Stimulated activated naive CD4-positive, alpha-beta T cell (primary cell): Measurements from ENCODE around the gene MRPL58.

Source experiments
- DNase-seq, 6 experiments: peaks; one replicate each; lab custom pipeline; 2025; lab: John Stamatoyannopoulos, UW

The MRPL58 gene

DNA sequence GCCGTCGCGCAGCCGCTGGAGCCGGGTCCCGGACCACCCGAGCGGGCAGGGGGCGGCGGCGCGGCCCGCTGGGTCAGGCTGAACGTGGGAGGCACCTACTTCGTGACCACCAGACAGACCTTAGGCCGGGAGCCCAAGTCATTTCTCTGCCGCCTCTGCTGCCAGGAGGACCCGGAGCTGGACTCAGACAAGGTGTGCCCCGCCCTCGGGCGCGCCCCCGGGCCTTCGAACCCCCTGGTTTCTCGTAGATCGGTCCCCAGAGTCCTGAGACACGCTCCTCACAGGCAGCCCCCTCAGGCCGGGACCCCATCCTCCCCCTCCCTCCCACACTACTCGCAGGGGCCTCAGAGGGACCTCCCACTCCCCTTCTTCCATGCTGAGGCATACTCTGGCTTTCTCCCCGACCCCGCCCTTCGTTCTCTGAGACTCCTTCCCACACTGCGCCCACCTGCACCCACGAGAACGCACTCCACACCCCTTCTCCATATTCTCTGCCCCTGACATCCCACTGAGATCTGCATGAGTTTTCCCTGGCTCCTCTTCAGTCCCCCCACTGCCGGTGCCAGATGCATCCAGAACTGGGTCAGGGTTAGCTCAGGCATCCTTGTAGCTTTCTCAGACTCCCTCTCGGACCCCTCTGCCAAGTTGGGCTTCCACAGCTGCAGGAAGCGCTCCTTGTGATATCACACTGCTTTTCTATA is 35.1 kb downstream of the MRPL58 start:
- DNase-seq = peak in 3 of 6 experiments; percentile 18 to 49 (median 38)

DNA sequence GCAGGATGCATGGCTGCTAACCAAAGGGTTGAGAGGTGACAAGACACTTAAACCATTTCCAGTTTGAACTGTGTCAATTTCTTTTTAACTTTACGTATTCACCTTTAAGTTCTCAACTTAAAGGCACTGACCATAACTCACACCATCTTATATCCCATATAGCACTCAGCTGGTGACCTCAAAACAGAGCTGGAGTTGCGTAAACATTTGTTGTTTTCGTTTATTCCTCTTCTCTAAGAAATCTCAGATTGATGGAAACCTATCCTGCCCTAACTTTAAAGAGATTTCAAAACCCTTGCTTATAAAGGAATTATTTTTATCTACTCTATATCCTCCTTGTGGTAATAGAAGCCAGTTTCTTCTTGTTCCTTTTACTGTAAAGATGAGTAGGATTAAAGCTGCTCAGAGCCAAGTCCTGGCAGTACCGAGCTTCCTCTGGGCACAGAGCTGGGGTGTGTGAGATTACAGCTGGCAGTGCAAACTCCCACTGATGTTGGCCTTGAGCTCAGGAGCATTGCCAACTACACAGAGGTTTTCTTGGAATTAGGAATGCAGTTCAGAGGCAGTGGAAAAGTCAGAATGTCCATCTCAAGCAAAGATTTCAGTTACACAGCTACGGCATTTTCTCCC is 35.9 kb downstream of the MRPL58 start:
- no peak for DNase-seq

DNA sequence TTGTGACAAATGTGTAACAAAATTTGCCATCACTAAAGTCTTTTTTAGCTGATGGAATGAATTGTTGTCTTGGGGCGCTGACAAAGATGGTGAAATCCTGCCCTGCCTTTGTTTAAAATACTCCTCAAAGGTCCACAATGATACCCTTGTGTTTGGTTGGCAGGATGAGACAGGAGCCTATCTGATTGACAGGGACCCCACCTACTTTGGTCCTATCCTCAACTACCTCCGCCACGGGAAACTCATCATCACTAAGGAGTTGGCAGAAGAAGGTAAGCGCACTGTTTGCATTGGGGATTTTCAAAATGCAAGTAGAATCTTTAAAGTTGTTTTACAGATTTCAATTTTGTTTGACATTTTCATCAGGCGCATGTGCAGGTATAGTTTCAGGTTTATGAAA is 36.6 kb downstream of the MRPL58 start:
- no peak for DNase-seq

DNA sequence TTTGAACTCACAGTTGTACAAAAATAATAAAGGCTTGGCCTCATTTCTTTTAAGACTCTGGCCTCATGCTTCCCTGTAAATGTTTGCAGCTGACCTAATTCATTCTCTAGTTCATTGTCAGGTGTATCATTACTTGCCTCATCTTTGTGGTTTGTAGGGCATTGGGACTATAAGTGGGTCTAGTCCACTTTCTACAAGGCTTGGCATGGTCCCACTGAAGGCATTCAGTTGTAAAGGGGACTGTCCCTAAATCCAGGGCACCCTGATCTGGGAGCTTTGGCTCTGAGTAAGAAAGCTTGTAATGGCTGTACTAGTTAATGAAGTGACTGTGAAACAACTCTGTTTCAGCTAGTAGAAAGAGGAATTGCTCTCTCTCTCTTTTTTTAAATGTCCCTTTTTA is 37.2 kb downstream of the MRPL58 start:
- DNase-seq = no peak

DNA sequence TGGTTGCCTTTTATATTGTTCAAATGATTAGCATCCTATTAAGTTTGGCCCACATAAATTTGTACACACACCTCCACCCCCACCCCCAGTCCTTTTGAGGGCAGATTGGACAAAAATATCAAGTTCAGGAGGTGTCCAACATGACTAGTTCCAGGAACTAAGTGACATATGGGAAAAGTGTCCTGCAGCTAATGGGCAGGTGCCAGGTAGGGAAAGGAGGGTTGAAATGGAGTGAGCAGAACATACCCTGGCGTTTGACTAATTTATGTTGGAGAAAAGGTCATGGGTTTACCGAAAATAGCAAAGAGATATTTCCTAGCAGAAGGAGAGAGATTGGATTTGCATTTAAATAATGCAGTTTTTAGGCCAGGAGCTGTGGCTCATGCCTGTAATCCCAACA is 39.5 kb downstream of the MRPL58 start:
- DNase-seq = no peak

DNA sequence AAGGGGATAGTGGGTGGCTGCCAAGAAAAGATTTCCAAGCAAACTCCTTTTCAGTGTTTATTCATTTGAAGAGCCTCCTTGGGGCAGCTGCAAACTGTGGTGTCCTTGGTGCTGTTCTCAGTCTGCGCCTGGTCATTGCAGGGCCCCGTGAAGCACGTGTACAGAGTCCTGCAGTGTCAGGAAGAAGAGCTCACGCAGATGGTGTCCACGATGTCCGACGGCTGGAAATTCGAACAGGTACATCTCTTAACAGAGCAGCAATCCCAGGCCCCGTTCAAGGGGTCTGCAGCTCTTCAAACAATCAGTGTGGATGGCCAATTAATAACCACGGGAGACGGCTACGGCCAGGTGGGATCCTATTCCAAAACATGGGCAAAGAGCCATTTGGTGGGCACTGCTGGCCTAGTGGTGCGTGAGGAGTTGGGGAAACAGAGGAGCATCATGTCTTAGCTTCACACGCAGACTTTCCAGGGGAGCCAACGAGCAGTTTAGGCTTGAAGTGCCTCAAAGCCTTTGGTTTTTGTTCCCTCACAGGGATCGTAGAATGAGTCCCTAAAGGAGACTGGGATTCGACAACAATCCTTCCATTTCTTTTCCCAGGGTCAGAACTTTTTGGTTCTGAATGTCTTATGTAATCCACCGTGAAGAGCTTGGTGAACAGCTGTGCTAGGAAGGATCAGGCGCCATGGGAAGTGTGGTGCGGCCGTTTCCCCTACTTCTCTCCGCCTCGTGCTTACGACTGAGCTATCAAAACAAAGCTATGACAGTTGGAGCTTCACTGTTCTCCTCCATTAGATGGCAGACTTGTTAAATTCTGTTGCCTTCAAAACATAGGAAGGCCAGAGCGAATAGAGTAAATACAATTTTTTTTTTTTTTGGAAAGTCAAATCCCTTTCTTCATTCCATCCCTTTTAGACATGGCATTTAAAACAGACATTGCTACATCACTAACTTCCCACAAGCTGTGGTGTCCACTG is 47.2 kb downstream of the MRPL58 start:
- DNase-seq = peak in 3 of 6 experiments; percentile 46 to 57 (median 49)

DNA sequence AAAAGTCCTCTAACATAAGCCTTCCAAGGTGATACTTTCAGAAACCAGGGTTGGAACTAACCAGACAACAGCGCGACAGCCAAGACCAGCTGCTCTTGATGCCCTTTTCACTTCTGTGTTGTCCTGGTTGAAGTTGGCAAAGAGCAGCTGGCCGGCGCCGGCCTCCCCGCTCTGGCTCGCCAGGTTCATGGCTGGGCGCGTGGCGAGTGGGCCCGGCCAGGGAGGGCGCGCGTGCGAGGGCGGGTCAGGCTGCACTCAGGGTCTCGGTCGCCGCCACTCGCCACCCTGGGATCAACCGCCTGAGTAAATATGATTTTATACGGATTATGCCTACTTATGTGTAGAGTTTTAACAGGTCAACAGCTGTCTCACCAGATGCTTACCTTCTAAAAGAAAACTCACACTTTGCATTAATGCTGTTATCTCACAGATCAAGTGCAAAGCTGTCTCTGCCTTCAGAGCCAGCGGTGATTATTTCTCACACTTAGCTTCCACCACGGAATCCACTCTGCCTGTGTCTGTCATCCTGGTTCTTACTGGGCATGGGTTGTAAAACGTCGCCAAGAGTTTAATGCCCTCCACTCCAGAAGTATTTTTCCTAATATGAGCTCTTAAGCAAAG is 48.1 kb downstream of the MRPL58 start:
- no peak for DNase-seq

DNA sequence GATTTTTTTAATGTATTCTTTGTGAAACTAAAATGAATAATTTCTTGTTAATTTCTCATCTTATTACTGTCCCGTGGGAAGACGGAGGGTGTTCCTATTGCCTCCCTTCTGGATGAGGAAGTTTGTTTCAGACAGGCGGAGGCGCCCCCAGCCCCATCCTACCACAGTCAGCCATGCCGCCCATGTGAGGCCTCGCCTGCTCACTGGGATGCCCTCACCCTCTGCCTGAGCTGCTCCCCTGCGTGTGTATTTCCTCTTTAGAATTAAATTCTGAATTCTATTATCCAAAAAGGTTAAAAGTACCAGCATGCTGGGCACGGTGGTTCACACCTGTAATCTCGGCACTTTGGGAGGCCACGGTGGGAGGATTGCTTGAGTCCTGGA is 48.6 kb downstream of the MRPL58 start:
- DNase-seq = no peak

DNA sequence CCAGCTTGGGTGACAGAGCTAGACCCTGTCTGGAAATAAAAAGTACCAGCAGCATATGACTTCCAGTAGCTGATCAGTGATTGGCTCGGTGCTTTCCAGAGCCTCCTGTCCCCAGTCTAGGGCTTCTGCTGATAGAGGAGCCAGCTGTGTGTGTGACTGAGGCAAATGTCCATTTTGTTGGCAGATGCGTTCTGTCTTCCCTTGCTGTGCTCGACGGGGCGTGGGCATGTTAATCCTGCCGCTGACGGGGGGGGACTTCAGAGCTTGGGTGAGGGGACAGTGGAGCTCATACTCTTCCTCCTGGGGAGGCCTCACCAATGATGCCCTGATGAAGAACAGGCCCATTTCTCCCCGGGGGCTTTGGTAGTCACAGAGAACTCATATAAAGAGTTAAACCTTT is 49.1 kb downstream of the MRPL58 start:
- no peak for DNase-seq

DNA sequence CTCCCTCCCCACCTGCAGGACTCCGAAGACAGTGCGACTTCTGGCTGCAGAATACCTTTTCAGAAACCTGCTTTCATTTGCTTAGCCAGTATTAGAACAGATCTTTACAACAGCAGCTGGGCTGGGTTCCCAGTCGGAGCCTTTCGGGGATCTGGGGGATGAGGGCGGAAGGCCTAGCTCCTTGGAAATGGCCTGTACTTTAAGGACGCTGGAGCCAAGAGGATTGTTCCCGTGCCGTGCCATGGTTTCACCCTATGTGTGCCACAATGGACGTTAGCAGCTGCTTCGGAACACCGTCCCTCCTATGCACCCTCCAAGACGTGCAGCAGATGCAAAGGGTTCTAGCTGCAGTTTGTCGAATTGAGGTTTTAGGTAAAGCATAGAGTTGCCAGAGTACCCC is 50.7 kb downstream of the MRPL58 start:
- DNase-seq = no peak

DNA sequence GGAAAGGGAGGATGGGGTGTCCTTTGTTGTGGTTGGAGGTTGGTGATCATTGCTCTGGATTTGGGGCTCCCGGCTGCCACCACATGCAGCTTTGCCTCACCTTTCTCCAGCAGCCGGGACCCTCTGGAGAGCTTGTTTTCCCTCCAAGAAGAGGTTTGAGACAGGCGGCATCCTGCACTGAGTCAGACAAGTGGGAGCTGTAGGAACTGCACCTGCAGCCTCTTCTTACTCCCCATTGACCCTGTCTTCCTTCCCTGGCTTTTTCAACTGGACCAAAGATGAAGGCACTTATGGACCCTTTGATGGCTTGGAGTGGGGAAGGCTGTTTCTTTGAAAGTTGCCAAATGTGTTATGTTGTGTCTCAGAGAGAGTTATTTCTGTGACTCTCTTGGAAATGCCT is 51.2 kb downstream of the MRPL58 start:
- DNase-seq = no peak

DNA sequence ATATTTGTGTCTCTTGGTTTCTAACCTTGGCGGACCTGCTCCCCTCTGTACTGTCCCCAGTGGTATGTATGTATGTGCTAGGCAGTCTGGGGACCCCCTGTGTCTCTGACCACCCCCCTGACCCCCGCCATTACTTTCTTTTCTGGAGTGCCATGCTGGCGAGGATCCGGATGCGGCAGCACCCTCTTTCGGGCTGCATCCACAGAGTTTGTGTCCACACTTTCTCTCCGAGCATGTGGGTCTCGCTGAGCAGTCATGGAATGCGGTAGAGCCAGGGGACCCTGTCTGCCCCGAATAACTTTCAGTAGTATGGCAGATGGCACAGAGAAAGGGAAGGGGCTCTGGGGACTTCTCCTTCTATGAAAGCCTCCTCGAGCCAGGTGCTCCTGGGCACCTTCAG is 51.6 kb downstream of the MRPL58 start:
- DNase-seq = no peak

DNA sequence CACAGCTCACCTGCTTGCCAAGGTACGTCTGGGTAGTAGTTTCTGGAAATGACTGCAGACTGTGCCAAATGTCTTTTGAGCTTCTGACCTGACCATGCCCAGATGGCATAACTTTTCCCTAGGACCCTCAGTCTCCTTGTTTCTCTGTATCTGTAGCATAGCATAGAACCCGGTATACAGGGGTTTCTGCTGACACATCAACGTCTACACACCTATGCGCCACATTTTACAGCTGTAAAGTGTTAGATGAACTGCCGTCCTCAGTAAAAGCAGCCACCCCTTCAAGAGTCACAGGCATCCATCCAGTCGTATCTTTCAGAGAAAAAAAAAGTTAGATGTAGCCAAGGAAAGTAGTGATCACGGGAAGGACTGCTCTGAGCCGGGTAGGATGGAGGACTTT is 52.0 kb downstream of the MRPL58 start:
- no peak for DNase-seq

DNA sequence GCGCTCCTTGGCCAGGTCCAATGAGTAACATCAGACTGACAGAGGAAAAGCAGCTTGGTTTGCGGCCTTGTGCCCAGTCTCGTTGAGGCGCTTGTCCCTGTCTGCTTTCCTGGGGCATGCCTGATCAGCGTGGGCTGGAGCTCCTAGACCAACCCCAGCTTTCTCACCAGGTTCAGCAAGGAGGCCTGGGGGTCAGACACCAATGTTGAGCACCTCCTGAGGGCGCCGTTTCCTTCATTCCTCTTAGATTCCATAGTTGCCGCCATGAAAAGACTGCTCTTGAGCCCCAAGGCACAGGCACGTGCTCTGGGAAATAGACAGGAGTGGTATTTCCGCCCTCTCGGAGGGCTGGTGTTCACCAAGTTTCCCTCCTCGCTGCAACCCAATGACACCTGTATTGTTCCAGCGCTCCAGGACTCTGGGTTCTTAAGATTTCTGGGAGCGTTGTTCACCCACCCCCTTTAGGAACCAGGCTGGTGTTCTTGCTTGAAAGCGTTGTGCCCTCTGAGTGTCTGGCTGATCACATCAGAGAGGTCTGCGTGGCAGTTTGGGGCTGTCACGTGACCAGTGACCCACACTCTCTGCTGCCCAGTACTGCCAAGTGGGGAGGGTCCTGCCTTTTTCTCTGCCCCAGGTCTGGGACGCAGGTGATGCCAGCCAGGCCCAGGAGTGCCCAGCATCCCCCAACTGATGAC is 52.5 kb downstream of the MRPL58 start:
- DNase-seq = no peak

DNA sequence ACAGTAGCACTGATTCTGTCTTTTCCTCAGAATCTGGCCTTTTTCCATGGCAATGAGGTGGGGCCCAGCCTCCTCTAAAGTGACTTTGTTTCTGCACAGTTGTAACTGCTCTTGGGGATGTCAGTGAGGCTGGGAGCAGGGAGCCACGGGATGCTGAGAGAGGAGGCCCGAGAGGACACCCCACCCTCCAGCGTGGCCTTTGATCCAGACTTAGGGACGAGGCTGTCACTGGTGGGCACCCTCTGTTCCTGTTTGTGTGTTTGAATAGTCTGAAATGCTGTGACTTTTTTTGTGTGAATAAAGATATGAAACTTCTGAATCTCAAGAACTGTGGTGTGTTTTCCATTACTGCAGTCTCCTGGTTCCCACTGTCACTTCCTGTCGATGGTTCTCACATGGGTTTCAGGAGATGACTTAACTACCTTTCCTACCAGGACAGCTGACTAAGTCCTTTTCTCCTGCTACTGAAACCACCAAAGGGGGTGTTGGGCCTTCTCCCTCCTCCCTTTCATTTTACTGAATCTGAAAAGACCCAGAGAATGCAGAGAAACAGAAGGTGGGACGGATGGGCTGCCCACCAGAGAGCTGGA is 53.2 kb downstream of the MRPL58 start:
- DNase-seq = no peak

DNA sequence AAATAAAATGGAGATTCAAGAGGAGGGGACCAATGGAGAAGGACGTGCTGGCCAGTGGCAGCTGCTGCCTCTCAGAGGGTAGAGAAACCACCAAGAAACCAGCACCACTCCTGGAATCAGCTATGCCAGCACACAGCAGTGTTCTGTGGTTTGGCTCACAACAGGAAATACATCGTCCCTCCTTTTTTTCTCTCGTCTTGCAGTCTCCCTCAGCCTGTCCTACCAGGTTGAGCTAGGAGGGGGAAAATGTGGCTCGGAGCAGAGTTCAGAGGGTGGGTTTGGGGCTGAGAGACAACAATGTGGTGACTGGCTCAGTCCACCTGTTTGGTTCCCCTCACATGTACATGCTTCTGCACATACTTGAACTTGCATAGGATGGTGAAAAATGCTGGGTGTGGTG is 55.4 kb downstream of the MRPL58 start:
- peak in 4 of 6 experiments; percentile 12 to 40 (median 37) for DNase-seq

DNA sequence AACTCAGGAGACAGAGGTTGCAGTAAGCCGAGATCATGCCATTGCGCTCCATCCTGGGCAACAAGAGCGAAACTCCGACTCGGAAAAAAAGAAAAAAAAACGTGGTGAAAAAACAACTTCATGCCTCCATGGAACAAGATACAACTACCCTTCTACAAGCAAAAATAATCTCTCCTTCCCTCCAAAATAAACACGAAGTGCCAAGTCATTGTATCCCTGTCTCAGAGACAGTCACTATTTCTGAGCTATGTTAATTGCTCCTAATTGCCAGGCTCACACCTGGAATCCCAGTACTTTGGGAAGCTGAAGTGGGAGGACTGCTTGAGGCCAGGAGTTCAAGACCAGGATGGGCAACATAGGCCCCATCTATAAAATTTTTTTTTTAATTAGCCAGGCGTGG is 56.3 kb downstream of the MRPL58 start:
- DNase-seq = no peak

DNA sequence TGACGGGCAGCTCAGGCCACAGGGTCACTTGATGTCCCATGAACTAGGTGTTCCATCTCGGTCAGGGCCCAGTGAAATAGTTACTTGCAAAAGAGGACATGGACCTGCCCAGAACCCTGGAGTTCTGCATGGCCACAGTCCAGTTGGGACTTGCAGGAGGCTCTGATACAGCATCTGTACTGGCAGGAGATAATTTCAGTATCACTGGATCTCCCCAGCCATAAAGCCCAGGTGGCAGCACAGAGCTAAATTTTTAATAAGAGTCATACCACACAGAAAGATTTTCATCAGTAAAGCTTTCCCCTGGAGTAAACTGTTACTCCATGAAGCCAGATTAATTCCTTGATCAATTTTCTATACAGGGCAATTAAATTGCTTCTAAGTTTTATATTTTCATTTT is 57.3 kb downstream of the MRPL58 start:
- peak in 1 of 6 experiments; percentile 3 for DNase-seq
